Stimulated activated CD4-positive, alpha-beta T cell treated with anti-CD3 and anti-CD28 coated beads, Interleukin-15, amount 100 ng/mL, for 48 hours (primary cell): ENCODE measurements around the gene PAPPA.

Experiments used
- DNase-seq, 2 donors: peaks; one replicate each; pipeline ENCODE4 v3.0.0-alpha.2; 2020; ENCODE audit warnings: low read depth in 2 of 2

The PAPPA gene

DNA sequence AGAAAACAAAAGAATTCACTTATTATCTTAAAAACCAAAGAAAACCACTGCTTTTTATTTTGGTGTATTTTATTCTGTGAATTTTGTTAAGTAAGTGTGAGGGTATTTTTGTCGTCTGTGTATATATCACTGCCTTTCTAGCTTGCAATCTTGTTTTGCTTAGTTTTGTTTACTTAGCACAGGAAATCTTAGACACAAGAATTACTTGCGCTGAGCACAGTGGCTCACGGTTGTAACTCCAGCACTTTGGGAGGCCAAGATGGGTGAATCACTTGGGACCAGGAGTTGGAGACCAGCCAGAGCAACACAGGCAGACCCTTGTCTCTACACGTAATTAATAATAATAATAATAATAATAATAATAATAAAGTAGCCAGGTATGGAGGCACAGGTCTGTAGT is 230.3 kb downstream of the PAPPA start:
- DNase-seq = no peak

DNA sequence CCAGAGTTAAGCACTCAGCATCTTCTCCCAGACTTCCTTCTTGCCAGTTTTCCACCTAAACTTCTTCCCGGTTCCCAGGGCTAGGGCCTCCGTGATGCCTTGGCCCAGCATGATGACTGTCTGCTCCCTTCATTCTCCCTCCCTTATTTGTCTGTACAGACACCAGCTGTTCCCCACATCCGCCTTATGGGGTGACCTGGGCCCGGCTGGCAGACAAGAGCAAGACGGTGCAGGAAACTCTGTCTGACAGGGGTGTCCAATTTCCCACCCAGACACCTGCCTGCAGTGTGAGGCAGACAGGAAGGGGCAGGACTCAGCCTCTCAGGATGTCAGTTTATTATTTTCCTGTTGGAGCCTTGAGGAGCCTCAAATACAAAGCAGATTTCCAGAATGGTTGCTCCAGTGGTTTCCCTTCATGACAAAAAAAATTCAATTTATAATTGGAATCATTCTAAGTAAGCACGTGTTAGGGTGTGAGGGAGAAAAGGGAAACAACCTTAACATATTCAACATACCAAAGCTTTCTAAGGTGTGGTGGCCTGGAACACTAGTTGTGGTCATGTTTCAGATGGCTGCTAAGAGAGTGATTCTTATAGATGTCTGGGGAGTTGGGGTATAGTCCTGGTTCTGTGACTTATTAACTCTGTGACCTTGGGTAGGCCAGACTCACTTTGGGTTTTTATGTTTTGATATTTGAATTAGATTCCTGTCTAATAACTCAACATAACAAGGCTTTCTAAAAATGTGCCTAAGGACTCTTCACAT is 234.5 kb downstream of the PAPPA start:
- DNase-seq = no peak

DNA sequence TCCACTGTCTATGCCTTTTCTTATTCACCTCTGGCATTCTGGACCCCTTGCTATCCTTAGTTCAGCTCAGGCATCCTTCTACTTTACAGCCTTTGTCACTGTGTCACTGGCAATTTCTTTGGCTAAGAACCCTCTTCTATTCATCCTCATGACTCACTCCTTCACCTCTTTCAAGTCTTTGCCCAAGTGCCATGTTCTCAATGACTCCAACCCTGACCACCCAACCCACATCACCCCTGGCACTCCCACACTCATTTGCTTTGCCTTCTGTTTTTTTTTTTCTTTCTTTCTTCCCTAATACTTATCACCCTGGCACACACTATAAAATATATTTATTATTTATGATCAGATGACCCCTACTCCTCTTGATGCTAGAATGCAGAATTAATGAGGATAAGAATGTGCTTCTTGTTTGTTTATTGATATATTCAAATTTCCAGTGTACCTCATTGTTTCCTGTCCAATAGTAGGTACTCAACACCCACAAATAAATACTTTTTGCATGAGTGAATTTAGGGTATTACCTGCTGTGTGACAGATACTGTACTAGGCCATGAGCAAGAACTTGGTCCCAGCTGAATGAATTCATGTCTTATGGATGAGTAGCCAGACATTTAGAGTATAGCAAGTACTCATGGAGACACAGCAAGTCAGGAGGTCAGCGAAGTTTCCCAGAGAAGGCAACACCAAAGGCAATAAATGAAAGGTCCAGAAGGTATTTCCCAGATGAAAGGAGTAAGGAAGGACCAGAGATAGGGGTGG is 236.1 kb downstream of the PAPPA start:
- DNase-seq = no peak

DNA sequence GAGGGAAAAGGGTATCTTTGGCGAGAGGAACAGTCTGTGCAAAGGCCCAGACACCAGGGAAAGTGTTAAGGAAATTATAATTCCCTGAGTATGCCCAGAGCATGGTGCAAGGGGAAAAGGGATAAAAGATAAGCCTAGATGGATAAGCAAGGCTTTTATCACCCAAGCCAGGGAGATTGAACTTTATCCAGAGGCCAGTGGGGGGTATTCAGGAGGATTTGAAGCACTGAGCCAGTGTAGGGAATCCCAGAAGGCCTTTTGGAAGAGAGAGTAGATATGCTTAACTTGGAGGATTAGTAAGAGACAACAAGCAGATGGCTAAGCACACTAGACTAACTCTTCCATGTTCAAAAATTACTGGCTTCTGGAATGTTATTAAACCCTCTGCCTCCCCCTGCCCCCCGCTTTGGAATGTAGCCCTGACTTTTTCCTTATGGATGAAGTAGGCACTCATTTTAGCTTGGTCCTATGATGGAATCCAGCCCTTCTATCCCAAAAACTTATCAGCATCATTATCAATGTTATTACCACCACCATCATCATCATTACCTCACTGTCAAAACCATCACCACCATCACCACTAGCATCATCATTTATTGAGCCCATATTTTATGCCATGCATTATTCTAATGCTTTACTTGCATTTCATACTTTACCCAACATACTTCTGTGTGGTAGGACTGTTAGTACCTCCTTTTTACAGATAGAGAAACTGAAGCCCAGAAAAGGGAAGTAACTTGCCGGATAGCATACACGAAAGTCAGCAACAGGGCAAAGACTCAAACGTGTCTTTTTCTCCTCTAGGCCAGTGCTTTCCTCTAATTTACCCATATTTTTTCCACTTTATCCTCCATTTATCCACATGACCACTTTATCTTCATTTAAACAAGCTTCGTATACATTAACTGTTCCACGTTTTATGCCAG is 237.0 kb downstream of the PAPPA start:
- no peak for DNase-seq

DNA sequence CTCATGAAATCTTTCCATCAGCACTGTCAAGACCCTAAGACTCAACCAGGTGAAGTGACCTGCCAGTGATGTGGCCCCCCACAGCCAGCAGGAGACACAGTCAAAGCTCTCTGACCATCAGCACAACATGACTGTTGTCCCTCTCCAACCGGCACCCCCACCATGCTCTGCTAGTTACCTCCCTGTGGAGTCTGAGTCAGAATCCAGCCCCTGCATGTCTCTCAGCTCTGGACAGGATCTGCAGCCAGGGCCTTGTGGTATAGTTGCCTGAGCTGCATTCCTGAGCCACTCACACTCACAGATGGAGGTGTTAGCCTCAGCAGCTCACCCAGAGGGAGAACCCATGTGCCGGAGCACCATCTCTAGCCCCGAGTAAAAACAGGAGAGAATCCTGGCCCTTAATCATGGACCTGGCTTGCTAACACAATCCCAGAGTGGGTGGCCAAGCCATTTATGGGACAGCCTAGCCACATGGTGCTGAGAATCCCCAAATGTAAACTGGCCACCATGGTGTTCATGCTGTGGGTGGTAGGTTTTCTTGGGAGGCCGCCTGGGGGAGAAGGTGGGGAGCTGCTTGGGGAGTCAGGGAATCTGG is 237.8 kb downstream of the PAPPA start:
- no peak for DNase-seq

DNA sequence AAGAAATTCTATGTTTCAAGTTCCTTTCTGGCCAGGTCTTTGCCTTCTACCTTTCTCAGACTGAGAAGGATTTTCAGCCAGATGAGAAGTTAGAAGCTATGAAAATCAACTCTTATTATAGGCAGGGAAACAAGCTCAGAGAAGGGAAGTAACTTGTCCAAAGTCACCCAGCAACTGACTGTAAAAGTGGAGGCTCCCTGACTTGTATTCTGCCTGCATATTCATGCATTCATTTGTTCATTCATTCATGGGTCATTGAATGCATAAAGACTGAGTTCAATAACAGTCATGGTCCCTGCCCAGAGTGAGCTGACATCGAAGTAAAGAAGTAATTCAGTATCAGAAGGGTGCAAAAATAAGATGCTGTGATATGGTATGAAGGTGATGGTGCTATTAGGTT is 239.6 kb downstream of the PAPPA start:
- DNase-seq = no peak

DNA sequence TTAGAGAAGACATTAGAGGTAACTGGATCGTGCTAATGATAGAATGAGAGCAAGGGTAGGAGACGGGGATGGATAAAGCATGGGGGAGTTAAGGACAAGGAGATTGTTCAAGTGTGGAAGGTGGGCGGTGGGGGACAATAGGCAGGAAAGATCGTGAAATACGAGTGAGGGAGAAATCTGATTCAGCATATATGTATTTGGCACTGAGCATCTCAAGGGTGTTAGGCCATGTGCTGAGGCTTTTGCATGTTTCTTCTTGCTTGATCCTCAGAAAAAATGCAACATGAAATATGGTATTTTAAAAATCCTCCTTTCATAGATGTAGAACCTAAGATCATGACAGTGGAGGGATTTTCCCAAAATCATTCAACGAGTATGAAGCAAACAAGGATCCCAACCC is 240.5 kb downstream of the PAPPA start:
- no peak for DNase-seq

DNA sequence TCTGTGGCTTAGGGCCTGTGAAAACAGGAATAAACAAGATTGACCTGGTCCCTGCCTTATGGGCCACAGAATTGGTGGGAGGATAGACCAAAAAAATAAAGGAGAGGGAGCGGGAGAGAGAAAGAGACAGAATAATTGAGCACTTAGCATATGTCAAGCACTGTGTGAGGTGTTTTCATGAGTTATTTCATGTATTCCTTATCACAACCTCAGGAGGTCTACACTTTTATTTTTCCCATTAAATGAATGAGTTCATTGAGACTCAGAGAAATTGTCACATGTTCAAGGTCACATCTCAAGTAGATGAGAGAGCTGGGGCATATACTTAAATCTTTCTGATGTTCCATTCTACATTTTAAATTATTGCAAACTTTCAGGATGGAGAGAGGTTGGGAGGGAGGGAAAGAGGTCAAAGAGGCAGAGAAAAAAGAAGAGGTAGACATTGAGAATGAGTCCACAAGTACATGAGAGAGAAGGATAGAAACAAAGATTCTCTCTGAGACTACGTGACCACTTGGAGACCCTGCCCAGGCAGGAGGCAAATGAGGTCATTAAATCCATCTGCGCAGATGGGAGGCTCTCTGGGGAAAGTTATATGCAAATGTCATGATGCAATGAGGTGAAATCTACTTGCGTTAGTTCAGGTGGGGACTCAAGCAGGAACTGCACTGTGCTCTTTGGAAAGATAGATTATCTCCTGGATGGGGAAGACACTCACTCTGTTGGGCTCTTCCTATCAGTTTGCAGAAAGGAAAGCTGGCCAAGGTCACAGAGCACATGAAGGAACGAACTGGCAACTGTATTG is 241.5 kb downstream of the PAPPA start:
- no peak for DNase-seq

DNA sequence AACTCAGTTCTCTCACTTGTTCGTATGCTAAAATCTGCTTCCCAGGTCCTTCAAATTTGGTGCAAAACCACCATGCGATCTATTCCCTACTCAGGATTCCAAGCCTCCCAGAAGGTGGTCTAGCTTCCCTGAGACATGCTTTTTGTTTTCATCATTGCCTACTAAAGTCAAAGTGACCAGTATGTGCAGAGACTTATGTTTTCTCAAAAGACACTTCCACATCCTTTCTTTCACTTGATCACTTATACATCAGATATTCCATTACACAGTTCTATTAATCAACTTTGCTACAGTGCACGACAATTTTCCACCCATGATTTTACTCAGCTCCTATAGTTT is 242.1 kb downstream of the PAPPA start:
- DNase-seq = no peak

DNA sequence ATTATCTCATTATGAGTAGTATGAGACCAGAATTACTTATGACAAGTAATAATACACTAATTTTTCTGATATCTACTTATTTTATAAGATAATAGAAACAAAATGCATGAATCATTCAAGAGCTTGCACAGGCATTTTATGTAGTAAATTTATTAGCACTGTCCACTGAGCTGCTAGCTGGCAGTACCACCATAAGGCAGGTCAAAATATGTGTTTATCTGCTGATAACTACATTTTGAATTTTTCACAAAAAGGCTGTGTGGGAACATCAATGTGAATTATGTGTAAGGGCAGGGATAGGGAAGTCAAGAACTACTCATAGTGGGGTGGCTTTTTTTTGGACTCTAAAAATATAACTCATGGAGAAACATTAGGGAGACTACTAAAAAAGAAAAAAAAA is 249.6 kb downstream of the PAPPA start:
- no peak for DNase-seq

DNA sequence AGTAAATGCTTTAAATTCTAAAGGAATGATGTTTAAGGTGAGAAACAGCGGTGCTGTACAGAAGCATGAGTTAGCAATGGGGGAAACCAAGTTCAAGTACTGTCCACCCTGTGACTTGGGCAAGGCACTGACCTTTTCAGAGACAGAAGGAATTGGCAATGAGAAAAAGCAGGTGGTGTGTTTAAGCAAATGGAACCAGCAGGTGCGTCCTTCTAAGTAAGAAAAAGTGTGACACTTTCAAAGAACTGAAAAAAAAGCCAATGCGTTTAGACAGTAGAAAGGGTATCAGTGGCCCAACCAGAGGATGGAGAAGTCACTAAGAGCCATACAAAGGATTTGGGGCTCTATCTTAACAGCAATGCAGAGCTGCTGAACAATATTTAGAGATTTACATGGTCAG is 250.6 kb downstream of the PAPPA start:
- no peak for DNase-seq

DNA sequence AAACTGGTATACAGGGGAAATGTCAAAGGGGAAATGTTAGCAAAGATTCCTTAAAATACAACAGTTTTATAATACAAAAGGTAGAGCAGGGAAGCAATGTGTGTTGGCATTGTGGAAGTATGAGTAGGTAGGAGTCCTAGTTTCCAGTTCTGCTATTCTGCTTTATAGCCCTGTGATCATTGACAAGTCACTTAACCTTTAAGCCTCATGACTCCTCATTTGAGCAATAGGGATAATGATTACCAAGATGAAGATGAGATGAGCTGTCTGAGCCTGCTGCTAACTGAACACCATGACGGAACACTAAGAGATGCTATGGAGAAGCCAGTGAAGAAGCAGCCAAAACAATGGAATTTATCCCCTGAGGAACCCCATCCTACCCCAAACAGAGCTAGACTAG is 251.7 kb downstream of the PAPPA start:
- DNase-seq = no peak

DNA sequence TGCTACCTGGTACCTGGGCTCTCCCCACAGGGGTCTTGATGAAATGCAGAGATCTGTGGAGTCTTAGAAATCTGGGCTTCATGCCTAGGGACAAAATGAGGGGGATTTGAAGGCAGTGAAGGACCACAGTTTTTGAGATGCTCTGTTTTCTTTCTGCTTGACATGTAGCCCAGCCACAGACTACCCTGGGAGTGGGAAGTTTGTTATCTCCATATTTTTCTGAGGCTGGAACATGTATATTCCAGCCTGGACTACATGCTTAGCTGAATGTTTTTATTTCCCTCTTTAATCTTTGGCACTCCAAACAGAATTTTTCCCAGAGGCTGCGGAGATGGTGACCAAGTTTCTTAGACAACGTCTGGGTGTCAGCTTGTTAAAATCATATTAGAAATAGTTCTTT is 252.9 kb downstream of the PAPPA start:
- no peak for DNase-seq

DNA sequence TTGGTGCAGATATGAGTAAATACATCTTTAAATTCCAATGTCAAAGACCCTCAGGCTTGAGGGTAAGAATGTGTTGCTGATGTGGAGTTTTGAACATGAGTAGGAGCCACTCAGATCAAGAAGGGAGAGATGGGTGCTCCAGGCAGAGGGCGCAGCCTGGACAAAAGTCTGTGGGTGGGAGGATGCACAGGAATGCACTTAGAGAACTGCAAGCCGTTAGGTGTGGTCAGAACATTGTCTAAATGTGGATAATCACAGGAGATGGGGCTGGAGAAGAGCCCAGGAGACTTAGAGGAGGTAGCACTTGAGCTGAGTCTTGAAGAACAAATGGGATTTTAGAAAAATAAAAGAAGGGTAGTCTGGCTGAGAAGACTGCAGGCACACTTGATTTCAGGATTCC is 255.5 kb downstream of the PAPPA start:
- DNase-seq = no peak

DNA sequence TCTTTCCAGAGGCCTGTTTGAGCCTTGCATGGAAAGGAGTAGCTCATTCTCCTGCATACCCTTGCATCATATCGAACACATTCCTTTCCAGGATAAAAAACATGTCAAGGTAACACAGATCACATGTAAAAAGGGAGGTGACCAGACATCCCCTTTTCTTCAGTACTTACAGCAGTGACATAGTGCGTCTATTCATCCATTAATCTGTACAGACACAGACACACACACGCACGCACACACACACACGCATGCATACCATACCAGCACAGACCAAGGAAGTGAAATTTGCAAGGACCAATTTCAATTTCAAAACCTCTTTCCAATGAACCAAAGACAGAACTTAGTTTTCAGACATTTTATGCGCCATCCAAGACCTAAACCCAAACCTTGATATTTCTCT is 256.0 kb downstream of the PAPPA start:
- DNase-seq = no peak

DNA sequence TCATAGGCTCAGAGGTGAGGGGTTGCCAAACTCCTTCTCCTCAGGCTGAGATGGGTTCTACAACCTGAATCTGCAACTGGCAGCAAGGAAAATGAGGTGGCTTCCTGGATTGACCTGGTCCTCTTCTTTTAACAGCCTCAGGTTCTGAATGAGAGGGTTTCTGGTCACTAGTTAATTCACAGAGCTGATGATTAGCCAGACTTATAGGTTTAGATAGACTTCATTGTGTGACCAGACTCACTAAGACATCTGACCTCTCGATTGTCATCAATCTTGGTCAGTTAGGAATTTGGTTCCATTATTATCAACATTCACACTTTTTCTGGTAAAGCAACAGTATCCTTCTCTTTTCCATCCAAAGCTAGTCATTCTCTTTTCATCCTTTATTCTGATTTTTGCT is 257.9 kb downstream of the PAPPA start:
- no peak for DNase-seq

DNA sequence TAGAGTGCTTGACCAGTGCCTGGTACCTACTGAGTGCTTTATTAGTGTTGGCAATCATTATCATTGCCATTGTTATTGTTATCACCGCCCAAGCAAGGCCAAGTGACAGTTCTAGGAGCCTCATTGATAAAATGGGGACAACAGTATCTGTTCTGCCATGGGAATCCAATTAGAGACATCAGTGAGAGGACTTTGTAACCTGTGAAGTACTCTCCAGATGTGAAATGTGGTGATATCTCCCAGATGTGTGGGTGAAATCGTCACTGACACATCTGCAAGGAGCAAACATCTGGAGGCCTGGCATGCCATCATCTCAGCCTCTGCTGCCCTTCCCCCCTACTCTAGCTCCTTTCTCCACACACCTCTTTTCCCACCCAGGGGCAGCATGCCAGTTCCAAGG is 260.8 kb downstream of the PAPPA start:
- DNase-seq = no peak

DNA sequence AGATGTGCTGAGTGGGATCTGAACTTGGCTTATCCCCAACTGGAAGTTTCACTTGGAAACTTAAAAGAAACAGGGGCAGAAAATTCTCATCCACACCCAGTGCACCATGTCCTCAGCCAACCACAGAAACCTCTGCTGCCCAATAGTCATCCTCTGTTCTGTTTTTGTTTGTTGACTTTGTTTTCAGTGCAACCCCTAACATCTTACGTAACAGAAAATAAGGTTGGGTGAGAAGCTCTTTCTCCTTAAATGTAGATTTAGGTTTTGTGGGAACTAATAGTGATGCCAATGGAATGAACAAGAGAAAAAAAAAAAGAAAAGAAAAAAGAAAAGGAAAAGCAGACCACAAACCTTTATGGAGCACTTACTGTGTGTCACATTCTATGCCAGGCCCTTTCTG is 262.8 kb downstream of the PAPPA start:
- DNase-seq = no peak

DNA sequence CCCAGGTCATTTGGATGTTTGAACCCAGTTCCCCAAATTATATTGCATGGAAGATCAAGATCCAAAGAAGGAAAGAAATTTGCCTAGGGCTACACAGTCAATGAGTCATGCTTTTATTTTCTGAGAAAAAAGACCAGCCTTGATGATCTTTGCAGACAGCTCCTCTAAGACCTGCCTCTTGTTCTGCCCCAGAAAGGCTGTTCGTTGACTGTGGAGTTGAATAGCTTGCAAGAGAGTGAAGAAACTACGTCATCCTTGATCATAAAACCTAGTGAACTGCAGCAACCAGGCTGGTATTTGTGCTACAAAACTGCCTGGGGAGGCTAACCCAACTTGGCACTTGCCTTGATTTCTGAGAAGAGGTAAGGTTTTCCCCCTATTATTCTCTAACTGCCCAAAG is 263.9 kb downstream of the PAPPA start:
- no peak for DNase-seq

DNA sequence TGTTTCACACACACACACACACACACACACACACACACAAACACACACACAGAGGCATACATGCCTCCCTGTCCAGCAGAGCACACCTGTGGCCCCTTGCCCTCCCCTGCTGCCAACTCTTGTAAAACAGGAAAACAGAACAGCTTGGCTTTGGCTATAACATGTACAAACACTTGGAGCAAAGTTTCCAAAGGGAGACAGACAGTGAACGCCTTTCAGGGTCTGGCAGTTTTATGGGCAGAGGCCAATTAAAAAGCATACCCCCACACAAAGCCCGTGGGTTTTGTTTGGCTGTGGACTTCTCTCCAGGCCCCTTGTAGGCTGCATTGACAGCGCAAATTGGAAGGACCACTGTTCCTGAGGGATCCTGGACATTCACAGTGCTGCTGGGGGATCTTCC is 265.6 kb downstream of the PAPPA start:
- DNase-seq = no peak

DNA sequence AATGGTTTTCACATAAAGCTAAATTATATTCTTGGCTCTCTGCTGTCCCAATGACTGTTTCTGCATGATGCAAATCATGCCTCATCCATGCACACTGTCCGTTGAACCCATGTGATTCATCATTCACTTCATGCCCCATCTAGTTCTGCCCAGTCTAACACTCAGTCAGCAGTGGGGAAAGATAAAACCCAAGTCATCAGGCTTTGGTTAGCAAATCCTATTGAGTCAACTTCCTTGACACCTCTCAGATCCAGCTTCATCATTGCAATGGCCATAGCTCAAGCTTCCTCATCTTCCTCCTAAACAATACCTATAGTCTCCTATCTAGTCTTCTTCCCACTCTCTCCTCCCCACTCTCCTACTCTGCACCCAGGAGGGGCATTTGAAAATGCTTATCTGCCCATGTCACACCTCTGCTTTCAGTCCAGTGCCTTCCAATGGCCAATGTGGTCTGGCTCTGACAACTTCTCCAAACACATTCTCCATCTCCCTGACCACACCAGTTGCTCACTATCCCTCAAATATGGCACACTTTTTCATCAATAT is 267.5 kb downstream of the PAPPA start:
- no peak for DNase-seq
